GM19193 (cell line): Measurements from ENCODE around the gene CTNNA1.

Experiments used
- POLR2A ChIP-seq: IDR thresholded peaks from 4 replicates; pipeline ENCODE4 v1.6.1; 2011; ENCODE audit not compliant: insufficient read depth, insufficient read length; ENCODE audit errors: extremely low read depth

The CTNNA1 gene

DNA sequence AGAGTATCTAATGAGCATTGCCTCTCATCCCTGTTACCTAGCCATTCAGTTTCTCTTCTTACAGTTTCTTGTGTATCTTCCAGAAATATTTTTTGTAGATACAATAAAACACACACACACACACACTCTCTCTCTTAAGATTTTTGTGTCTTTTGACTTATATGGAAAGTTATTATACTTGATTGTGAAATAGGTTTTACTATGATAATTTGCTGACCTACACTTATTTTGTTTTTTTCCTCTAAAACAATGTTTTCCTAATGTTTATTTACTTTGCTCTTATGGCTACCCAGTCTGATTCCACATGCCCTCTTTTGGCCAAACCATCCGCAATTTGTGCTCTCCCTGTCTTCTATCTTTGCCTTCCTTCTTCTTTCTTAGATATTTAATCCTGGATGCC lies 96.7 kb downstream of the CTNNA1 start:
- TF ChIP-seq POLR2A = no peak

DNA sequence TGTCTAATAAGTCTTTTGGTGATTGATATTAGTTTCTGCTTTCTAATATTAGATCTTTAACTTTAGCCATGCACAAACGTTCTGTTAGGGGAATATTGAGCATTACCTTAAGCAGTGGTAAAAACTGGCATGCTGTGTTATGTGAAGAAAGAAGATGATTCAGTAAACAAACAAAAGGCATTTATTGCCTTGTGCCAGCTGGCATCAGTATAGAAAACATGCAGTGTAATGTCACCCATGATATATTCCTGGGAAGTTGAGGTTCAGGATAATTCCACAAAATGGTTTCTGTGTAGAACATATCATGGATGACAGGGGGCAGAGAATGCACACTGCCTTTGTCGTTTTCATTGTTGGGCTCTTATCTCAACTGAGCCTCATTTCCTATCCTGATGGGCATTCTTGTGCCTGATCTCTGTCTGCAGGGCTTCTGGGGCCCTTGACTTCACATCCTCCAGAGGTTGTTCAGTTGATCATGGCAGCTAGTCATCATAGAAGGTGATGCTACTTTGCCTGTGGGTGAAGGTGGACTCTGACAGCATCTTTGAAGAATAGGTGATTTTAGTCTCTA lies 97.7 kb downstream of the CTNNA1 start:
- no peak for TF ChIP-seq POLR2A

DNA sequence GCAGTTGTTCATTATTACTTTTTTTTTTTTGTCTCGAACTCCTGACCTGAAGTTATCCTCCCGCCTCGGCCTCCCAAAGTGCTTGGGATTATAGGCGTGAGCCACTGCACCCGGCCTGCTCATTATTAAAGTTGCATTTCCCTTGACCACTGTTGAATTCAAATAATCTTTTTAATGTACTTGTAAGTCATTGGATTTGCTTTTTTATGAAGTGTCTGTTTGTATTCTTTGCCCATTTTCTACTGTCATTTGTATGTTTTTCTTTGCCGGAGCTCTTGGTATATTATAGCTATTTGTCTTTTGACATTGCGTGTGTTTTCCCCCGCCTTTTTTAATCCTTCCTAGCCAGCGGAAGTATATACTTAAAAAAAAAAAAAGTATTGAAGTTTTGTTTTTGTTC lies 99.9 kb downstream of the CTNNA1 start:
- no peak for TF ChIP-seq POLR2A

DNA sequence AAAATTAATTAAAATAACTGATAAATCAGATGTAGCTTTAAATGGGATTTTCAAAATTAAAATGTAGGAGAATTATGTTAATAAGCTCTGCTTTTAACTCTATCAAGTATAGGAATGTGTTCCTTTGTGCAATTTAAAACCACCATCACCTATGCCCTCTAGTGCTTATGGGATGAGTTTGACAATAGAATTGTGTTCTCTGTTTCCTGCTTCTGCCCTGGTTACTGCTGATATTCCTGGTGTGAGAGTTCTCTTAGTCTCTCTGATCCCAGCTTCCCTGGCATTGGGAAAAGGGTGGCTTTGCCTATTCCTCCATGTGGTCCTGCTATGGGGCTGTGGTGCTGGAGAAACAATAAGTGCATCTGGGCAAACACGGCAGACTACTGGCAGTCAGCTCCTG lies 113.8 kb downstream of the CTNNA1 start:
- TF ChIP-seq POLR2A = no peak

DNA sequence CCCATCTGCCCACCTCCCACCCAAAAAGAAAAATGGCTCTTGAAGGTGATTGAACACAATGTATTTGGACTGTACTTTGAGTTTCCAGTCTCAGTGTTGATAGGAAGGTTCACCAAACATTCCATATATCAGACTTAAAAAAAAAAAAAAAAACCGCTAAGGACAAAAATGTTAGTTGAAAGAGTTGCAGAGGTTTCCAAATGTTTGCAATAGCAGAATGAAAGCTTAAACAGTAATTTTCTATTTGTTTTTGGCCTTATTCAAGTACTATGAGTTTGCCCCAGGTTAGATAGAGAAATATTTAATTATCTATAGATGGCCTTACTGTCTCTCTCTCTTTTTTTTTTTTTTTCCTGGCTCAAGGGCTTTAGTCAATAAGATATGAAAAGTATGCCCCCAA lies 115.8 kb downstream of the CTNNA1 start:
- TF ChIP-seq POLR2A = no peak

DNA sequence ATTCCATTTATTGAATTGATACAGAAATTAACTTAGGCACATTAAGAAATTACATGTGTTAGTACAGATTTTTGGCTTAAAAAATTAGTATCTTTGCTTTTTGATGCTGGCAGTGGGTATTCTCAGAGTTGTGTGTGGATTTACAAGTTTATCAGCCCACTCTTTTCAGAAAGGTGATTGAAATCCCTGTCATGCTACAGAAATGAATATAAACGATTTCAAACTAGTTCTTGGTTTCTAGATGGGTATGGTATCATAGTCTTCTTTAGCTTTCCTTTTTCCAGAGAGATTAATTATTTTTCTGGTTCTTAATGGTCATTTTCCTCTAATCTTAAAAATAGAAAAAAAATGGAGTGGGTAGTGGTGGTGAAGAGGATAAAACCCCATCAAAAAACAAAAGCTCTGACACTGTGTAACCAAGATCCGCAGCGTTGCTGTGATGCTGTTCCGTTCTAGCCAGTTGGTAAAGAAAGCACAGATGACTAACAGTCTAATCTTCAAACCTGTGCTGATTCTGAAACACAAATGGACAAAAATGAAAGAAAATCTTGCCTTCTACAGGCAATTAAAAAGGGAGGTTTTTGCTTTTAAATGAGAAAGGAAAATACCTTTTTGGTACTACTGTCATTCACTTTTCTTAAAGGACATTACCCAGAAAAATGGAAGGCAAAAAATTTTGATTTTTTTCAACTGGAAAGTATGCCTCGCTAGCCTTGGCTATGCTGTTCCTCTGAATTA lies 116.7 kb downstream of the CTNNA1 start:
- TF ChIP-seq POLR2A = no peak

DNA sequence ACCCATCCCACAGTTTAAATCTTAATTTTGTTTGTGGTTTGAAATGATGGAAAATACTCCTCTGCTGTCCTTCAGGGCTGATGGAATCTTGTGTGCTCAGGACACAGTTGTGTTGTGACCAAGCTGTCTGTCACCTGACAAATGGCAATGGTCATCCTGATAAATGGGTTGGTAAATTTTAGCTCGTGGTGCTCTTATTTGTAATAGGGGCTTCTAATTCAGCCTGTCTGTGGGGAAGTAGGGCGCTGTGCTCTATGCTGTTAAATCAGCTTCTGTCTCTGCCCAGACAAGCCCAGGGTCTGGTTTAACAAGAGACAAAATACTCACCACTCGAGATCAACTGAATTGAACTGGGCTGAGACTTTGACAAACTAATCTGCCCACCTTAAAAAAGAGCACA lies 117.4 kb downstream of the CTNNA1 start:
- no peak for TF ChIP-seq POLR2A

DNA sequence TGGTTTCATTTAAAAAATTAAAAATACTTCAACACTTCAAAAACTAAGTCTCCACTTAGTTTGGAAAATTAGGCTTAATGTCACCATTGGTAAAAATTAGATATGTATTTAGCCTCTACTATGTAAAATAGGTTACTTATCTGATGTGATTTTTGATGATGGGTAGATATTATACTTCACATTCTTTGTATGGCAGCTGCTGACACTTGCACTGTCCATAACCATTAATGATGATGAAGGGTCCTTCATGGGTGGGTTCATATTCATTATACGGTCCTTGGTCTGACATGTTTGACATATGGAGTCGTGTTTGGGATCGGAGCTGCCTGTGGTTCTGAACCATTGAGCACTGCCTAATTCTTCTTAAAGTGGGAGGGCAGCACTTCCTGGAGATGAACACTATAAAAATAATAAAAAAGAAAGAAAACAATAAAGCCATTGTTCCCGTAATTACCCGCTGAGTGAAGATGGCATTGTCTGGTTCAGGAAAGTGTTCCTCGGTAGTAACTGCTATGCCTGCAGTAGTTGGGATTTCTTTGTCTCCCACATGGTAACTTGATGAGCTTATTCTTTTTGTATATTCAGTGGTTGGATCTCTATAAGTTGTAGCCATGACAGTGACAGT lies 119.7 kb downstream of the CTNNA1 start:
- TF ChIP-seq POLR2A = no peak

DNA sequence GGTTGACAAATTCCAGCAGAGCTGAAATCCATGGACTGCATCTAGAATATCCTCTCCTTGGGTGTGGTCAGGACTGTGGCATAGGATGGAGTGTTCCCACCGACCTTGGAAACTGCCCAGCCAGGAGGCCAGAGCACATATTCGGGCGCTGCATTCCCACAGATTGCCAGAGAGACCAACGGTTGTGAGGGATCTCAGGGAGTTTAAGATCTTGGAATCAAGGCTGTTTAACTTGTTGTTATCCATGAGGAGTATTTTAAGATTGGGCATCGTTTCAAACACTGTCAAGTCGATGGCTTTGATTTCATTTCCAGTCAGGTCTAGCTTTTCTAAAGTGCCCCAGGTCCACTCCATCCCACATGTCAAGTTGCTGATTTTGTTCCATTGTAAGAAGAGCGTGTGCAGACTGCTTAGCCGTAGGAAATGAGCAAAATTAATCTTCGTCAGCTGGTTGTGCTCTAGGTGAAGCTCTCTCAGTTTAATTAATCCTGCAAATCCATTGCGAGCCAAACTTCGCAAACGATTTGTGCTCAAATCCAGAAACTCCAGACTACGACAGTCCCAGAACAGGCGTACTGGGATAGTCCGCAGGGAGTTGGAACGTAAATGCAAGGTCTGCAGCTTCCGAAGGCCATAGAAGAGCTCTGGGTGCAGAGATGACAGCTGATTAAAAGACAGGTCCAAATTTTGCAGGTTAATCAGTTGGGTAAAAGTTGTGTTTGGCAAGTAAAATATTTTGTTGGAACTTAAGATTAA lies 120.4 kb downstream of the CTNNA1 start:
- TF ChIP-seq POLR2A = no peak

DNA sequence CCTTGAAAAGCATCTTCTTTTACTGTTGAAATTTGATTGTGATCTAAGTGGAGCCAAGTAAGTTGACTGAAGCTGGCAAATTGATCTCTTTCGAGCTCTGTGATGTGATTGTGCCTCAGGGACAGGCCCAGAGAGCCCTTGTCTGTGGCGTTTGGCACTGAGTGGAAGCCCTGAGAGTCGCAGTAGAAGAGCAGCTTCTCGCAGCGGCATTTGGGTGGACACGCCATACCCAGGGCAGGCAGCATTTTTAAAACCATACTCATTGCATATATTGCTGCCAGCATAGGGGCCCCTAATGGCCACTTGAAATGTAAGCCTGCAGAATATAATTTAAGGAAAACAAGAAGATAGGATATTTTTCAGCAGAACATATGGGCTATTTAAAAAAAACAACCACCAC lies 121.0 kb downstream of the CTNNA1 start:
- TF ChIP-seq POLR2A = no peak

DNA sequence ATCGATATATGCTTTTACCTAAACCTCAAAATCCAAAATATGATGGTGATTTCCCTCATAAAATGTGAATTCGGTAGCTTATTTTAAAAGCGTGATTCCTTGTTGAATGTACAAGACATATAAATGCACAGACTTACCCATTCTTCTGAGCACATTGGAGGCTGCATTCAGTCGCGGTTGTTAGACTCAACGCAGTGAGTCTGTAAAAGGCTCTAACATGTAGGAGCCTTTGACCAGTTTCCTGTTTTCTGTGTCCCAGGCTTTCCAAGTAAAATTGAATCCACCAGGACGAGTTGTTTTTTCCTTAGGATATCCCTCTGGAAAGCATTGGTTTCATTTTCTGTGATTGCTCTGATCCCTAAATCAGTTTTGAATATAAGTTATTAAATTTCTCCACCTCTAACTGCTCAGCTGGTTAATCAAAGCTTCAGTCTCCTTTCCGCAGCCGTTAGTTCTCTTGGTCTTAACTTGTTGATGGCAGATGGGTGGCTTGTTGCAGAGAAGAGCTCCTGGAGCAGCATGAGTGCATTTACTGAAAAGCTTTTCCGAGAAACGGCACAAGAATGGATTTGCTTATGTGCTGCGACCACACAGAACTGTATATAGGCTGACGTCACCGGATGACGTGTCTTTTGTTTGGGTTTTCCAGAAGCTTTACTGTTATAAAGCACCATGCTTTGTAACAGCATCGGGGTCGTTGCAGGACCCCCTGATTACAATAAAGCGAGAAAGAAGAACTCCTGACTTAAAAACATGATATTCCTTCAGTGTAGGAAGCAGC lies 121.7 kb downstream of the CTNNA1 start, which contains the start of gene LRRTM2:
Gene LRRTM2, minus strand, starts transcription at position 565 of the 781 bp plus-strand sequence. Its CDS starts 424 bp downstream, at position 141.
- no peak for TF ChIP-seq POLR2A

DNA sequence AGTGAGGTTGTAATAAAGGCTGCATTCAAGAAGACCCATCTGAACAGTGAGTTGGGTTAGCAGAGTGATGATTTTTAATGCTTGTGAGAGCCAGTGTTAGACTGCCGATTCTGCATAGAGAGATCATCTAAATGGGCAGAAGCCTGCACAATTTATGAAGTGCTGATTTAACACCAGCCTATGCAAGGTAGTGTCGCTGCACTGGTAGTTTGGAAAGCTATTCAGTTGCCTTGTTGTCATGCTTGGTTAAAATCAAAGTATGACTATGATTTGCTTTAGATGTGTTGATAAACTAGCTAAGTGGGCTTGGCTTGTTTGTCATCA lies 122.3 kb downstream of the CTNNA1 start:
- no peak for TF ChIP-seq POLR2A

DNA sequence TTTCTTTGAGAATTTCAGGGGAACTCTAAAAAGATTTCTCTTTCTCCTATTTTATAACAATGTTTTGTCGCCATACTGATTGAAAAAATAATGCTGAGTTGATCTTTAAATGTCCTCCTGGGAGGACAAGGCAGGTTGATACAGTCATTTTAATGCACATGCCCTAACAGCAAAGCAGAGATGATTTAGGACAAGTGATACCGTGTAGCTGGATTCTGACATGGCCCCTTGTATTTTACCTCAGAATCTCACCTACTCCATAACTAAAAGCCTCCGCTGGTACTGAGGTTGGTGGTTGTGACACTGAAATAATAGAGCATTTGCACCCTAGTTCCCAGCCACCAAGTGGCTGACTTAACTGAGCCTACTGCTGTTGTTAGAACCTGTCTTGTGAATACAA lies 122.7 kb downstream of the CTNNA1 start:
- TF ChIP-seq POLR2A = no peak

DNA sequence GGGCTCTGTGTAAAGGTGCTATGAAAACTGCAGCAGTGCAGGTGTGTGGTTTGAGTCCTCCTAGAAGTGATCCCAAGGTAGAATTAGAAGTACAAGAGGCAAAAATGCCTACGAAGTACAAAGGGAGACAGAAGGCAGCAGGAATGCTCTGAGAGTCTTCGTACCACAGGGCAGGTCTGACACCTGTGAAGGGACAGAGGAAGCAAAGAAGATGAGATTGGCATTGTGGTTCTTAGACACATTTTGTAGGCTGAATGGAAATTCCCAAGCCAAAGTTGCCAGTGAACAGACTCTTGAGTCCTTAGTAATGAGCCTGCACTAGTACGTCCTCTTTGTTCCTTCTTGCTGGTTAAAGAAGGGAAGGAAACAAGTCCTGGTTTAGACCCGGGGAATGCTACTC lies 123.6 kb downstream of the CTNNA1 start:
- no peak for TF ChIP-seq POLR2A
